GM12891 (cell line): ENCODE data around the gene ADAMTSL4.
"Not testable (repeated sequence)": the region's sequence is repeated elsewhere in the genome, so short reads cannot be mapped to it uniquely, and the experiment has no call there.

Experiments
- DNase-seq: peaks from one replicate; pipeline ENCODE4 v3.0.0; 2011; ENCODE audit warnings: low spot score; ENCODE audit not compliant: insufficient read length
- FAIRE-seq: peaks from 2 replicates; lab custom pipeline; 2011; peaks lifted over from hg19 to GRCh38; lab: Jason Lieb, UNC
- PAX5 ChIP-seq: IDR thresholded peaks from 2 replicates; pipeline ENCODE4 v1.6.1; 2011; ENCODE audit warnings: low read length, moderate library complexity, mild to moderate bottlenecking; ENCODE audit not compliant: insufficient read depth, severe bottlenecking
- POLR2A ChIP-seq: IDR thresholded peaks from 2 replicates; pipeline ENCODE4 v1.6.1; 2011; ENCODE audit warnings: low read depth, low read length, control low read depth
- POLR2AphosphoS5 ChIP-seq: IDR thresholded peaks from 2 replicates; pipeline ENCODE4 v1.6.1; 2011; ENCODE audit warnings: low read depth, low read length, control low read depth
- POU2F2 ChIP-seq: IDR thresholded peaks from 2 replicates; pipeline ENCODE4 v1.6.1; 2011; ENCODE audit warnings: low read depth, mild to moderate bottlenecking, control low read depth, low read length, moderate library complexity
- SPI1 ChIP-seq: IDR thresholded peaks from 2 replicates; pipeline ENCODE4 v1.6.1; 2011; ENCODE audit warnings: low read depth, low read length, control low read depth
- TAF1 ChIP-seq: IDR thresholded peaks from 2 replicates; pipeline ENCODE4 v1.6.1; 2011; ENCODE audit warnings: low read depth, low read length, control low read depth

Gene ADAMTSL4

GRCh38 chr1:150582371-150582770 lies 33.2 kb downstream of the ADAMTSL4 start:
- no peak for FAIRE-seq
- no peak for DNase-seq
- TF ChIP-seq POLR2AphosphoS5: no peak
- TF ChIP-seq SPI1: no peak
- no peak for TF ChIP-seq POLR2A
- TF ChIP-seq TAF1: no peak
- no peak for TF ChIP-seq PAX5
- no peak for TF ChIP-seq POU2F2

GRCh38 chr1:150596095-150596892 lies 47.1 kb downstream of the ADAMTSL4 start:
- TF ChIP-seq PAX5: no peak
- TF ChIP-seq POLR2A: no peak
- TF ChIP-seq POLR2AphosphoS5: no peak
- no peak for TF ChIP-seq POU2F2
- no peak for TF ChIP-seq TAF1
- no peak for TF ChIP-seq SPI1
- FAIRE-seq (peak; percentile 5), DNase-seq (no peak)

GRCh38 chr1:150596976-150597375 lies 47.8 kb downstream of the ADAMTSL4 start:
- no peak for DNase-seq
- FAIRE-seq: no peak
- TF ChIP-seq TAF1: no peak
- no peak for TF ChIP-seq POU2F2
- no peak for TF ChIP-seq PAX5
- TF ChIP-seq POLR2A: no peak
- no peak for TF ChIP-seq SPI1
- no peak for TF ChIP-seq POLR2AphosphoS5

DNA sequence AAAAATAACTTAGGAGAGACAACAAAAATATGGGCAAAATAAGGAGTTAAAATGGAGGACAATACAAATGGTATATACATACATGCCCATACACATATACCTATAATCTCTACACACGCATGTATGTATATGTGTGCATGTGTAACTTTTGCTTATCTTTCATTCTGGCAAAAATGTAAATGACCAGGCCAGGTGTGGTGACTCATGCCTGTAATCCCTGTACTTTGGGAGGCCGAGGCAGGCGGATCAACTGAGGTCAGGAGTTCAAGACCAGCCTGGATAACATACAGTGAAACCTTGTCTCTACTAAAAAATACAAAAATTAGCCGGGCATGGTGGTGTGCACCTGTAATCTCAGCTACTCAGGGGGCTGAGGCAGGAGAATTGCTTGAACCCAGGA lies 49.1 kb downstream of the ADAMTSL4 start:
- not testable (repeated sequence) for DNase-seq, FAIRE-seq

DNA sequence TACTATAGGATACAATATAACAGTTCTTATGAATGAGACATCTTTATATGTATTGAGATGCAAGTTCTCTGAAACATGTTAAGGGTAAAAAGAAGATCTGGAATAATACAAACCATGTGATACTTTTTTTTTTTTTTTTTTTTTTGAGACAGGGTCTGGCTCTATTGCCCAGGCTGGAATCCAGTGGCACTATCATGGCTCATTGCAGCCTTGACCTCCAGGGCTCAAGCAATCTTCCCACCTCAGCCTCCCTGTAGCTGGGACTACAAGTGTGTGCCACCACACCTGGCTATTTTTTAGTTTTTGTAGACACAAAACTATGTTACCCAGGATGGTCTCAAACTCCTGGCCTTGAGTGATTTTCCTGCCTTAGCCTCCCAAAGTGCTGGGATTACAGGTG lies 52.3 kb downstream of the ADAMTSL4 start:
- FAIRE-seq (no peak), DNase-seq (no peak)
- TF ChIP-seq POLR2A: no peak
- no peak for TF ChIP-seq POLR2AphosphoS5
- TF ChIP-seq PAX5: no peak
- no peak for TF ChIP-seq TAF1
- no peak for TF ChIP-seq SPI1
- no peak for TF ChIP-seq POU2F2

DNA sequence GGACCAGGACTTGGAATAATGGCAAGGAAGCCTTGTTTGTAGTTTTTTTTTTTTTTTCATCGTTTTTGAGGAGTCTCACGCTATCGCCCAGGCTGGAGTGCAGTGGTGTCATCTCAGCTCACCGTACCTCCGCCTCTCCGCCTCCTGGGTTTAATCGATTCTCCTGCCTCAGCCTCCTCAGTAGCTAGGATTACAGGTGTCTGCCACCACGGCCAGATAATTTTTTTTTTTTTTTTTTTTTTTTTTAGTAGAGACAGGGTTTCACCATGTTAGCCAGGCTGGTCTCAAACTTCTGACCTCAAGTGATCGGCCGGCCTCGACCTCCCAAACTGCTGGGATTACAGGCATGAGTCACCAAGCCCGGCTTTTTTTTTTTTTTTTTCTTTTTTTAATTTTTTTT lies 53.2 kb downstream of the ADAMTSL4 start:
- not testable (repeated sequence) for DNase-seq, FAIRE-seq

GRCh38 chr1:150603711-150604110 lies 54.5 kb downstream of the ADAMTSL4 start:
- DNase-seq: no peak

GRCh38 chr1:150604226-150604588 lies 55.0 kb downstream of the ADAMTSL4 start:
- FAIRE-seq (no peak), DNase-seq (no peak)
- TF ChIP-seq PAX5: no peak
- no peak for TF ChIP-seq POLR2A
- TF ChIP-seq TAF1: no peak
- no peak for TF ChIP-seq POLR2AphosphoS5
- no peak for TF ChIP-seq POU2F2
- TF ChIP-seq SPI1: no peak

More at GRCh38 chr1:150603711-150604110, 54.5 kb downstream of the ADAMTSL4 start:
- TF ChIP-seq SPI1 (no peak), POLR2A (no peak), POU2F2 (no peak), TAF1 (no peak), PAX5 (no peak), POLR2AphosphoS5 (no peak)
- FAIRE-seq: no peak

DNA sequence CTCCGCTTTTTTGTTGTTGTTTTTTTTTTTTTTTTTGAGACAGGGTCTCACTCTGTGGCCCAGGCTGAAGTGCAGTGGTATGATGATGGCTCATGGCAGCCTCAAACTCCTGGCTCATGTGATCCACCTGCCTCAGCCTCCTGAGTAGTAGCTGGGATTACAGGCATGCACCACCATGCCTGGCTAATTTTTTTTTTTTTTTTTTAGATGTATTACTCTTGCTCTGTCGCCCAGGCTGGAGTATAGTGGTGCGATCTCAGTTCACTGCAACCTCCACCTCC lies 56.2 kb downstream of the ADAMTSL4 start:
- FAIRE-seq, DNase-seq: not testable (repeated sequence)

DNA sequence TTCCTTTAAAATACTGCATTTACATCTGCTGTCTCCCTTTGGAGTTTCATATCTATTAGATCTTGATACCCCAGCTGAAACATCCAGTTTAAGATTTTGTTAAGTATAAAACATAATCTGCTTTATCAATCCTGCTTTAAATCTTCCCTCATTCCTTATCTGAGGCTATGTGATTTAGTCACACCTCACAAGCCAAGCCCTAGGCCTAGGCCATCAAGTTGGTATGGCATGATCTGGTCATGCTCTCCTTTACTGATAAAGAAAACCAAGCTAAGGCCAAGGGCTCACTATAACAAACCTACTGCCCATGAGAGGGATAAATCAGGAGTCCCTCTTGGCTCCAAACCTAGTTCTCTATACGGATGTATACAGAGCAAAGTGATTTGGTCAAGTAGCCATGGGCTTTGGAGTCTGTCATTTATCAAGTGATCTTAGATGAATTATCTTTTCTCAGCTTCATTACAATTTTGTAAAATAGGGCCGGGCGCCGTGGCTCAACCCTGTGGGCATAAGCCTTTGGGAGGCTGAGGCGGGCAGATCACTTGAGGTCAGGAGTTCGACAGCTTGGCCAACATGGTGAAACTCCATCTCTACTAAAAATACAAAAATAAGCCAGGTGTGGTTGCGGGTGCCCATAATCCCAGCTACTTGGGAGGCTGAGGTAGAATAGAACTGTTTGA lies 57.4 kb downstream of the ADAMTSL4 start:
- FAIRE-seq (no peak), DNase-seq (no peak)
- no peak for TF ChIP-seq POLR2AphosphoS5
- no peak for TF ChIP-seq PAX5
- TF ChIP-seq TAF1: no peak
- TF ChIP-seq SPI1: no peak
- no peak for TF ChIP-seq POU2F2
- no peak for TF ChIP-seq POLR2A
